ENCODE measurements around the gene ROCK2. TPM values are rescaled to one million over a fixed set of nuclear protein-coding genes. Genes with fewer than 3 reads are reported as not detected.

ROCK2 gene
- total and polyA plus RNA-seq, 2 of the 8 experiments (the other 6 are each of a cell fraction or from before 2014, with no cell fraction given) = 2.7 to 29.0 TPM

DNA sequence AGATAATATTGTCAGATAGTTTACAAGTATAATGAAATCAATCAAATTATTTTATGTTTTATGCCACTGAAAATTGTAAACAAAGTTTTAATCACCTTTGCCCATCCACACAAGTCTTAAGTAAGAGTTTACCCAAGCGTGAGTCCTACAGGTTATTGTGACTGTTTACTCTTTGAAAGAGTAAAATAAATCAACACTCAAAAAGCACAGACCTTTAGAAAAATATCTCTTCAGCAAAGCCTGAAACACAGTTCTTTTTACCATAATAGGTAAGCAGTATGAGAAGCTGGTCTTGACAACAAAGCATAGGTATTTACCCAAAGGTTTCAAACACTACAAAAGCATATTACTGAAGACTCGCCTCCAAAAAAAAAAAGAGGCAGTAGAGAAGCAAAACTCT, 3.7 kb downstream of the ROCK2 start:
- Histone ChIP-seq H3K14ac (ENCODE audit: insufficient read length) (no peak overlapping the region), H3K18ac (ENCODE audit: extremely low read depth, low read length) (no peak overlapping the region), H3K36me3 (ENCODE audit: control insufficient read depth in 2 of 4, insufficient read depth in 4 of 4, low read length in 3 of 4) (no peaks in the 10 kb centered on the region), H2AFZ (ENCODE audit: low read length) (no peak overlapping the region), H2BK20ac (ENCODE audit: low read length) (no peak overlapping the region), H3K4ac (replicated peaks; ENCODE audit: insufficient read length, low read depth, low read length) (no peak overlapping the region), H3K79me1 (ENCODE audit: low read depth, low read length) (0 out of 2 replicates have a peak, but pooled peaks cover 3% of the 10 kb centered on the region), H3K4me1 (replicated peaks in 1 of 4; ENCODE audit: control insufficient read depth in 3 of 4, insufficient read depth in 4 of 4, low read length in 3 of 4) (peaks cover 0 to 6% (median under 1%) of the 10 kb centered on the region in 4 experiments; a peak in 4 of 7 replicates), H2BK12ac (ENCODE audit: low read depth, low read length) (no peak overlapping the region), H3K23ac (ENCODE audit: insufficient read length) (no peak overlapping the region), H3K23me2 (ENCODE audit: low read depth, low read length) (peaks cover 10% of the 10 kb centered on the region), H2BK5ac (ENCODE audit: low read depth, low read length) (no peak overlapping the region), H3K9ac (replicated peaks in 1 of 4; ENCODE audit: extremely low read depth in 1 of 4, low read depth in 3 of 4, low read length in 3 of 4) (no peak overlapping the region), H3K27ac (ENCODE audit: low read depth, low read length) (no peak overlapping the region), H4K8ac (ENCODE audit: extremely low read depth, insufficient read depth, low read length) (no peak overlapping the region), H4K91ac (replicated peaks; ENCODE audit: insufficient read length, low read length) (no peak overlapping the region), H3K27me3 (replicated peaks in 1 of 4; ENCODE audit: control insufficient read depth in 3 of 4, extremely low read depth in 1 of 4, insufficient read depth in 3 of 4, low read length in 3 of 4) (no peaks in the 10 kb centered on the region; a peak in 1 of 7 replicates), H2BK120ac (replicated peaks; ENCODE audit: low read depth, low read length) (no peak overlapping the region), H3K56ac (replicated peaks; ENCODE audit: insufficient read length, low read depth, low read length) (no peak overlapping the region), H3K4me3 (ENCODE audit: extremely low read depth in 1 of 4, insufficient read depth in 2 of 4, low read depth in 3 of 4, low read length in 4 of 4) (no peak overlapping the region), H4K20me1 (replicated peaks in 1 of 2; ENCODE audit: control insufficient read depth in 1 of 2, insufficient read depth in 2 of 2, low read length in 2 of 2) (peaks cover 5 to 15% of the 10 kb centered on the region in 2 experiments), H3K79me2 (ENCODE audit: control insufficient read depth in 1 of 2, insufficient read depth in 2 of 2, low read length in 2 of 2) (peaks cover 11 to 79% of the 10 kb centered on the region in 2 experiments), H4K5ac (ENCODE audit: insufficient read length, low read depth, low read length) (no peak overlapping the region), H2AK5ac (ENCODE audit: low read depth, low read length) (no peak overlapping the region), H2BK15ac (ENCODE audit: low read length) (no peak overlapping the region), H3K9me3 (ENCODE audit: insufficient read depth in 2 of 2, low read depth in 1 of 2, low read length in 1 of 2) (no peaks in the 10 kb centered on the region; a peak in 1 of 4 replicates), H3K4me2 (ENCODE audit: insufficient read depth in 1 of 2, low read depth in 2 of 2, low read length in 2 of 2) (no peak overlapping the region)
- FAIRE-seq = no peak
- ChIA-PET CTCF (ENCODE audit: partially characterized antibody) (interaction anchor here (1.3 kb wide), 1 partner anchor 210 kb away, joined by 4 read pairs; no protein-coding TSS in a partner anchor), POLR2A (ENCODE audit: partially characterized antibody) (interaction anchor here (0.7 kb wide), 1 partner anchor 185 kb away, joined by 5 read pairs; no protein-coding TSS in a partner anchor)
- 86% methylated on average over 2 of the region's 2 CpGs; no CpG with 5 or more reads in 1 of the 2 experiments for WGBS, 2 experiments (ENCODE audit: extremely low coverage in 1 of 2, insufficient coverage in 1 of 2, insufficient read length in 1 of 2, insufficient replicate concordance in 2 of 2, low coverage in 1 of 2, low lambda C conversion rate in 2 of 2, missing lambda C conversion rate in 1 of 2)
- TF ChIP-seq CBX8 (IDR thresholded peaks at IDR 0.05; ENCODE audit: borderline replicate concordance, low read depth, low read length) (no peak), TAF7 (optimal IDR thresholded peaks at IDR 0.05; ENCODE audit: borderline replicate concordance, low read depth, low read length) (no peak)
- no peak for DNase-seq (ENCODE audit: low read depth in 1 of 2, low spot score in 2 of 2)

Data from H1 (cell line).